Activated naive CD4-positive, alpha-beta T cell treated with anti-CD3 and anti-CD28 coated beads for 36 hours (primary cell): ENCODE results near the gene PSMD10. TPM values are rescaled to one million over a fixed set of nuclear protein-coding genes. Genes with fewer than 3 reads are reported as not detected.

Experiments
- CTCF ChIA-PET: fragments of 350-600 bp; sonication (Branson Sonifier 250); formaldehyde crosslinking; loops from one replicate; lab custom pipeline; 2021; ENCODE audit warnings: antibody characterized with exemption; lab: Charles Lee
- DNase-seq: peaks from one replicate; pipeline ENCODE4 v3.0.0-alpha.2; 2020
- H3K27ac Mint-ChIP-seq: one replicate; pipeline ENCODE4 v1.8.0; 2021; ENCODE audit warnings: mild to moderate bottlenecking, mixed read lengths
- H3K27me3 Mint-ChIP-seq: one replicate; pipeline ENCODE4 v1.8.0; 2021; ENCODE audit warnings: low read depth, mixed read lengths
- H3K36me3 Mint-ChIP-seq: one replicate; pipeline ENCODE4 v1.8.0; 2021; ENCODE audit warnings: low read depth, mixed read lengths
- H3K4me1 Mint-ChIP-seq: one replicate; pipeline ENCODE4 v1.8.0; 2021; ENCODE audit warnings: low read depth, mixed read lengths
- H3K4me3 Mint-ChIP-seq: one replicate; pipeline ENCODE4 v1.8.0; 2021; ENCODE audit warnings: mild to moderate bottlenecking, moderate library complexity, mixed read lengths
- H3K9me3 Mint-ChIP-seq: one replicate; pipeline ENCODE4 v1.8.0; 2021; ENCODE audit warnings: mixed read lengths
- intact Hi-C: fragments of 100-400 bp; cut with micrococcal nuclease; formaldehyde crosslinking; loops from one replicate; pipeline ENCODE4 v1.15.1; 2023
- total RNA-seq, 2 experiments: library from RNA; stranded (reverse); gene quantifications; one replicate each; pipeline ENCODE4 v1.2.3, GENCODE V29; 2021

Gene PSMD10
- total RNA-seq, 2 experiments from 2014 or later: 54.6 to 58.8 TPM

DNA sequence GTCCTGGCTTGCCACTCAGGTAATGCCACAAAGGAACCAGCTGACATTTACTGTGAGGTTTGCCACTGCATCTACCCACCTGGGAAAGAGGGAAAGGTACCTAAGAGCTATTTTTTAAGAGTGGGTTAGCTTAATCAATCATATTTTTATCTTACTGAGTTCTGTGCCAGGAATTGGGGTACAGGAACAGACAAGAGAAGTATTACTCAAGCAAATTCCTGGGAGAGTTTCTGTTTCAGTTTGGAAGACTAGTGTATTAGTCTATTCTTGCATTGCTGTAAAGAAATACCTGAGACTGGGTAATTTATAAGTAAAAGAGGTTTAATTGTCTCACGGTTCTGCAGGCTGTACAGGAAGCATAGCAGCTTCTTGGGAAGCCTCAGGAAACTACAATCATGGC is 23.2 kb downstream of the PSMD10 start:
- Mint-ChIP-seq H3K27me3 (no peaks in the 10 kb centered on the region), H3K9me3 (no peaks in the 10 kb centered on the region), H3K36me3 (no peaks in the 10 kb centered on the region), H3K27ac (peak overlapping the region; percentile 24), H3K4me3 (no peak overlapping the region), H3K4me1 (peaks cover 12% of the 10 kb centered on the region)
- intact Hi-C loops: loop anchor here (5.0 kb wide), 1 partner anchor 1171 kb away; no protein-coding TSS in a partner anchor
- CTCF ChIA-PET: interaction anchor here (0.7 to 2.8 kb wide), 2 partner anchors 38 to 47 kb away, joined by 3 to 12 read pairs; no protein-coding TSS in a partner anchor
- no peak for DNase-seq

DNA sequence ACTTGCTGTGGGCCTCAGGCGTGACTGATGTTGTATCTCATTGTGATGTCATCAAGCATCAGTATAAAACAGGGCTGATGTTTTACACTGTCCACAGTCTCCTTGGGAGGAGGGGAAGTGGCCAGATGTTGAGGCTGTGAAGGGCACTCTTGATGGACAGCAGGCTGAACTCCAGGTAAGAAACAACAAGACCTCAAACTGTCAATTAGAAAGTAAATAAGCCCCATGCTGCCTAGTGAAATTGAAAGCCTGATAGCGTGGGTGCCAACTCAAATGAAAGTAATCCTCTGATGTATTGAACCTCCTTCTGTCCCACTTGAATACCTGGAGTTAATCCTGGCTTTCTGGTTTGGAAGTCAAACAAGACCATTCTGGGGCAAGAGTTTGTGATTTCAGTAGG is 26.7 kb downstream of the PSMD10 start:
- intact Hi-C loops: loop anchor here (5.0 kb wide), 1 partner anchor 1167 kb away; no protein-coding TSS in a partner anchor
- no peak overlapping the region for H3K27ac Mint-ChIP-seq
- peaks cover 6% of the 10 kb centered on the region for H3K4me1 Mint-ChIP-seq
- no peaks in the 10 kb centered on the region for H3K9me3 Mint-ChIP-seq
- no peaks in the 10 kb centered on the region for H3K36me3 Mint-ChIP-seq
- DNase-seq: no peak
- no peak overlapping the region for H3K4me3 Mint-ChIP-seq
- CTCF ChIA-PET: interaction anchor here (1.8 kb wide), 1 partner anchor 44 kb away, joined by 5 read pairs; no protein-coding TSS in a partner anchor
- no peaks in the 10 kb centered on the region for H3K27me3 Mint-ChIP-seq

DNA sequence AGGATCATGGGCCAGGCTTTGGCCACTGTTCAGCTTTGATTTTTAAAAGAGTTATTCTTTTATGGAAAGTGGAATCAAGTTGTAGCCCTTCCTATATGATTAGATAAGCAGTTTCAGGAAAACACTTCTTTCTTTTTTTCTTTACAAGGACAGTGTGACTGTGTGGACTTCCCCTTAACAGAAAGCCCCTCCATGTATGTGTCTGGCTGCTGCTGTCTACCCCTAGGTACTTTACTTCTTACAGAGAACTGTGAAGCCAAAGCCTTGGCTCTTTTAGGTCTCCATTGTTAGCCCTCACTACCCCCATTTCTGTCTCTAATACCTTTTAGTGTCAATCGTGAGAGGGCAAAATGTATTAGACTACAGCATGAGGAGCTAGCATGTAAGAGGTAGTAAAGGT is 27.3 kb downstream of the PSMD10 start:
- Mint-ChIP-seq H3K27me3 (no peaks in the 10 kb centered on the region), H3K27ac (no peak overlapping the region), H3K9me3 (no peaks in the 10 kb centered on the region), H3K4me1 (peaks cover 6% of the 10 kb centered on the region), H3K36me3 (no peaks in the 10 kb centered on the region), H3K4me3 (no peak overlapping the region)
- no peak for DNase-seq
- intact Hi-C loops: no loop called here
- CTCF ChIA-PET: interaction anchor here (1.8 kb wide), 1 partner anchor 44 kb away, joined by 5 read pairs; no protein-coding TSS in a partner anchor

DNA sequence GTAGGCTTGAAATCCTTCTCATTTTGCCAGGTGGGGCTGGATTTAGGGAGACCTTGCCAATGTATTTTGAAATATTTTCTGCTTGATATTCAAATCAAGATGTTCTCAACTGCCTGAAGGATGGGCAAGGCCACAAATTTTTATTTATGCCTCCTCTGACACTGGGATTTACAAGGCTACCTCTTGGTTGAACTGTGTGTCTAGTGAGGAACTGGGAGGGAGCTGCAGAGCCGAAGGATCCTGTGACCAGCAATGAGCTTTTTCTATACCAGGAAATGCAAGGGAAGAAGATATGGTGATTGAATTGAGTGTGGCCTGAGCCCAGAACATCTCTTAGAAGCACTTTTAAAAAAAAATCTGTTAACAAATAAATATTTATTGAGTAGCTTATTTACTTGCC is 31.5 kb downstream of the PSMD10 start:
- CTCF ChIA-PET: interaction anchor here (1.1 kb wide), 2 partner anchors 9 to 39 kb away, joined by 4 to 5 read pairs; no protein-coding TSS in a partner anchor
- peaks cover 4% of the 10 kb centered on the region for H3K4me1 Mint-ChIP-seq
- no peak overlapping the region for H3K4me3 Mint-ChIP-seq
- no peak overlapping the region for H3K27ac Mint-ChIP-seq
- H3K27me3 Mint-ChIP-seq: no peaks in the 10 kb centered on the region
- H3K9me3 Mint-ChIP-seq: no peaks in the 10 kb centered on the region
- no peak for DNase-seq
- intact Hi-C loops: no loop called here
- H3K36me3 Mint-ChIP-seq: peaks cover 4% of the 10 kb centered on the region

DNA sequence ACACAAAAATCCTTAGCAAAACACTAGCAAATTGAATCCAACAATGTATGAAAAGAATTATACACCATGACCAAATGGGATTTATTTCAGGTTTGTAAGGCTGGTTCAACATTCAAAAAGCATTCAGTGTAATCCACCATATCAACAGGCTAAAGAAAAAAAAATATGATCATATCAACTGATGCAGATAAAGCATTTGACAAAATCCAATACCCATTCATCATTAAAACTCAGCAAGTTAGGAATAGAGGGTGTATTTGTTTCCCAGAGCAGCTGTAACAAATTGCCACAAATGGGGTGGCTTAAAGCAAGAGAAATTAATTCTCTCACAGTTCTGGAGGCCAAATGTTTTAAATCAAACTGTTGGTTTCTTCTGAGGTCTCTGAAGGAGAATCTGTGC is 35.8 kb downstream of the PSMD10 start:
- CTCF ChIA-PET: no interaction called here
- H3K4me3 Mint-ChIP-seq: no peak overlapping the region
- H3K27me3 Mint-ChIP-seq: no peaks in the 10 kb centered on the region
- peaks cover 7% of the 10 kb centered on the region for H3K4me1 Mint-ChIP-seq
- intact Hi-C loops: no loop called here
- H3K36me3 Mint-ChIP-seq: peaks cover 4% of the 10 kb centered on the region
- no peak overlapping the region for H3K27ac Mint-ChIP-seq
- H3K9me3 Mint-ChIP-seq: no peaks in the 10 kb centered on the region
- DNase-seq: no peak

DNA sequence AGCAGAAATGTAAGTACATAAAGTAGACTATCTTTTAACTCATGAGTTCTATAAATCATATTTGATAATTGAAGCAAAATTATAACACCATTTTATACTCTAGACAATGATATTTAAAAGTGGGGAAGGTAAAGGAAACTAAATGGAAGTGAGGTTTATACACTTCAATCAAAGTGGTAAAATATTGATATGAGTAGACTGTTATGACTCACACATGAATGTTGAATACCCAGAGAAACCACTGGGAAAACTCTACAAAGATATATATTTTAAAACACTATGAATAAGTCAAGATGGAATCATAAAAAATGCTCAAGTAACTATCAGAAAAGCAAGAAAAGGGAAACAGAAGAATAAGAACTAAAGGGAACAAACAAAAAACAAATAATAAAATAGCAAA is 38.1 kb downstream of the PSMD10 start:
- H3K4me3 Mint-ChIP-seq: no peak overlapping the region
- DNase-seq: no peak
- peaks cover 7% of the 10 kb centered on the region for H3K4me1 Mint-ChIP-seq
- no peak overlapping the region for H3K27ac Mint-ChIP-seq
- intact Hi-C loops: loop anchor here (1.0 to 2.0 kb wide), 3 partner anchors 16 to 31 kb away; no protein-coding TSS in a partner anchor
- no peaks in the 10 kb centered on the region for H3K36me3 Mint-ChIP-seq
- H3K9me3 Mint-ChIP-seq: no peaks in the 10 kb centered on the region
- no peaks in the 10 kb centered on the region for H3K27me3 Mint-ChIP-seq
- CTCF ChIA-PET: no interaction called here

DNA sequence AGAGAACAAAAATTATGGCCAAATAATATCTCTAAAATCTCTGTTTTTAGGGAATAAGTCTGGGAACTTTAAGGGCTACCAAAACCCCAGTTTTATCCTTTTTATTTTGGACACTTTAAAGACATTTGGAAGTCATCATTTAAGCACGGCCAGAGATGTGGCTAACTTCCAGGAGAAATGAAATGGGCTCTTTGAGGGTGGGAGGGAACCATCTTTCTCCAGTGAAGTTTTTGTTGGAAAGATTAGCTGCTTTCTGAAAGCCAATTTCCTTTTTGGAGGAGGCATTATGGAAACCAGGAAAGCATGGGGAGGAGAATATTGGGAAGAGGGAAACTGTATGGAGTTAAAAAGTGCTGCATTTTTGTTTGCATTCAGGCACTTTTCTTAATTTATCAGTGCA is 41.7 kb downstream of the PSMD10 start:
- Mint-ChIP-seq H3K27me3 (no peaks in the 10 kb centered on the region), H3K4me1 (peaks cover 13% of the 10 kb centered on the region), H3K36me3 (no peaks in the 10 kb centered on the region), H3K9me3 (no peaks in the 10 kb centered on the region), H3K27ac (no peak overlapping the region), H3K4me3 (no peak overlapping the region)
- CTCF ChIA-PET: no interaction called here
- intact Hi-C loops: no loop called here
- DNase-seq: no peak

DNA sequence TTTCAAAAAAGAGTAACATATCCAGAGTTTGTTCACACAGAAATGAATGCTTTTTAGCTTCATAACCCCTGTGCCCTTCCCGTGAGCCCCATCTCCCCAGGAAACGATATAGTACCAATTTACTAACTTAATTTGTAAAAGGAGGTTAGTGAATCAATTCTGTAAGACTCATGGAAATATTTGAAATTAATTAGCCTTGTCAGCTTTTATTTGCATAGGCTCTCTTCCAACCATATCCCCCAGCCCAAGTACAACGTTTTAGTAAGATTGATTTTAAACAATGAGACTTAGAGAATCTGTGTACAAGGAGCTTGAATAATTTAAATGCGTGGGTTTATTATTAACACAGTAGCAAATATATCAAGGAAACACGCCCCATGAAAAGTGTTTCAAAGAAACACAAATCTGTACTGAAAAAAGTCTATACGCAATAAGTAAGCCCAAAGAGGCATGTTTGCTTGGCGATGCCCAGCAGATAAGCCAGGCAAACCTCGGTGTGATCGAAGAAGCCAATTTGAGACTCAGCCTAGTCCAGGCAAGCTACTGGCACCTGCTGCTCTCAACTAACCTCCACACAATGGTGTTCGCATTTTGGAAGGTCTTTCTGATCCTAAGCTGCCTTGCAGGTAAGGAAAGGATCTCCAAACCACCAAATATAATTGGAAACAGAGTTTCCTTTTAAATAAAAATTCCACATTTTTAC is 46.6 kb downstream of the PSMD10 start, which contains the start of gene VSIG1:
Gene VSIG1 (plus strand): TSS at position 512 of the 703 bp plus-strand sequence. CDS start 66 bp downstream, at position 578.
- DNase-seq: no peak
- Mint-ChIP-seq H3K36me3 (peaks cover 2% of the 10 kb centered on the region), H3K9me3 (no peaks in the 10 kb centered on the region), H3K4me1 (peaks cover 15% of the 10 kb centered on the region), H3K4me3 (no peak within 1 kb of the TSS), H3K27me3 (no peaks in the 10 kb centered on the region), H3K27ac (no peak within 1 kb of the TSS)
- intact Hi-C loops: no loop called here
- CTCF ChIA-PET: no interaction called here

DNA sequence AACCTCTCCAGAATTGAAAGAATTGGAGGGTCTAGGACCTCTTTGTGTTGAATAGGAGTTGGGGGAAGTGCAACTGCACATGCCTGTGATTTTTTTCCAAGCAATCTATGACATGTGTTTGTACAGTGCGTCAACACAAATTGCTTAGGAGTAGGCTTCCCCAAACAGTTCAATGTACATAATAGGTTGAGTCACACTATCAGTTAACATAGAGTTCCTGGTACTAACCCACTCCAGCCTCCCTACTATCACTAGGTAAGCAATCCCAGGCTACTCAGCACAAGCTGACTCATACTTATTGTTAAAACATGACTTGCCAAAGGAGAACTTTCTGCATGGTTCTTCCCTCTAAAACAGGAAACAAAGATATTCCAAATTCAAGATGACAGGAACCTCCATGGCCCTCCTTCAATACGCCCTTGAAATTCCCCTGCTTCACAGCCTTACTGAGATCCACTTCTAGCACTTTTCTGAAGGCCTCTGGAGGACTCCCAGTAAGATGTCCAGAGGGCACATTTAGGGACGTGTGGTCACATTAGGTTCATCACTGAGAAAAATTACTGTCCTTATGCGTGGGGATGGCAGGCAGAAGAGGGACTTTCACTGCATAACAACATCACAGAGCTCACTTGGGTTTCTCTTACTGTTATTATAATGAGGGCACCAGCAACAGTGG is 54.9 kb downstream of the PSMD10 start:
- Mint-ChIP-seq H3K27me3 (no peaks in the 10 kb centered on the region), H3K4me3 (no peak overlapping the region), H3K9me3 (no peaks in the 10 kb centered on the region), H3K36me3 (peaks cover 2% of the 10 kb centered on the region), H3K4me1 (peaks cover 53% of the 10 kb centered on the region), H3K27ac (no peak overlapping the region)
- intact Hi-C loops: loop anchor here (2.0 to 10.0 kb wide), 3 partner anchors 16 to 1238 kb away; no protein-coding TSS in a partner anchor
- DNase-seq: no peak
- CTCF ChIA-PET: no interaction called here

DNA sequence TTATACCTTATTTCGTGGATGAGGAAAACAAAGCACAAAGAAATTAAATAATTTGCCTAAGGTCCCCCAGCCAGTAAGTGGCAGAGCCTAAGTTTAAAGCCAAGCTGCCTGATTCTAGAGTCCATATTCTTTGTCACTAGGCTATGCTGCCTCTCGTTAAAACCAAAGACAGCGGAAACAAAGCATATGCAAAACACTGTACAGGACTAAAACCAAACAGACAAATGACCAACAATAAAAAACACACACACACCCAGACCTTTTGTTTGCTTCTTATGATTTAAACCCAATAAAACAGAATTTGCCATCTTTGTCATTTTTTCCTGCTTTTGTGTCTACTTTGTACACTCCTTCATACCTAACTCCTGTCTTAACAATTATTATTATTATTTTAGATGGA is 56.6 kb downstream of the PSMD10 start:
- H3K4me1 Mint-ChIP-seq: peaks cover 63% of the 10 kb centered on the region
- DNase-seq: no peak
- intact Hi-C loops: loop anchor here (1.0 to 10.0 kb wide), 2 partner anchors 8 to 1240 kb away; no protein-coding TSS in a partner anchor
- no peak overlapping the region for H3K27ac Mint-ChIP-seq
- H3K36me3 Mint-ChIP-seq: peaks cover 2% of the 10 kb centered on the region
- no peaks in the 10 kb centered on the region for H3K9me3 Mint-ChIP-seq
- CTCF ChIA-PET: interaction anchor here (1.3 kb wide), 1 partner anchor 13 kb away, joined by 4 read pairs; no protein-coding TSS in a partner anchor
- H3K27me3 Mint-ChIP-seq: no peaks in the 10 kb centered on the region
- no peak overlapping the region for H3K4me3 Mint-ChIP-seq
